GM12891 (cell line): Measurements from ENCODE around the gene DNPH1.

Experiments used
- POLR2A ChIP-seq: IDR thresholded peaks from 2 replicates; pipeline ENCODE4 v1.6.1; 2011; ENCODE audit warnings: low read depth, low read length, control low read depth
- POLR2AphosphoS5 ChIP-seq: IDR thresholded peaks from 2 replicates; pipeline ENCODE4 v1.6.1; 2011; ENCODE audit warnings: low read depth, low read length, control low read depth
- POU2F2 ChIP-seq: IDR thresholded peaks from 2 replicates; pipeline ENCODE4 v1.6.1; 2011; ENCODE audit warnings: low read depth, mild to moderate bottlenecking, control low read depth, low read length, moderate library complexity
- TAF1 ChIP-seq: IDR thresholded peaks from 2 replicates; pipeline ENCODE4 v1.6.1; 2011; ENCODE audit warnings: low read depth, low read length, control low read depth

- no peak for TF ChIP-seq TAF1
- TF ChIP-seq POLR2A: no peak
- no peak for TF ChIP-seq POU2F2
- TF ChIP-seq POLR2AphosphoS5: no peak
Observed at GRCh38 chr6:43269273-43270007, 40.2 kb upstream of the DNPH1 start.
